CD4-positive, alpha-beta T cell treated with Interleukin-17A for 1 hour (primary cell): ENCODE data around the gene TESMIN.

Experiments
- DNase-seq: peaks from one replicate; pipeline ENCODE4 v3.0.0-alpha.2; 2020

TESMIN gene

DNA sequence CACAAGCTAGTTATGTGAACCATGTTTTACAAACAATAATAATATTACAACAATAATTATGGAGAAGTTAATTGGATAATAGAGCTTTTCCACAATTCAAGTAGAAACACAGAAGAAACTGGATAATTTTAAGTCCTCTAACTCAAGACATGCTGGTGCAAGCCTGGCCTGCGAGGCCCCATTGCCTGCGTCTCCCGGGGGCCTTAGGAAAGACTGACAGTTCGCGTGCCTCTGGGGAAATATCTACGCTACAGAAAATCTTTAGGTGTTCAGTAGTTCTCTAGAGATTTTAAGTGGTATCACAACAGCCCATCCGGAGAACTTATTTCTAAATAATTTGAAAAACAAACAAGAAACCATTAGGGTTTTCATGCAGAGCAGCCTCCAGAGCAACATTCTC, 43.8 kb downstream of the TESMIN start:
- DNase-seq = no peak

DNA sequence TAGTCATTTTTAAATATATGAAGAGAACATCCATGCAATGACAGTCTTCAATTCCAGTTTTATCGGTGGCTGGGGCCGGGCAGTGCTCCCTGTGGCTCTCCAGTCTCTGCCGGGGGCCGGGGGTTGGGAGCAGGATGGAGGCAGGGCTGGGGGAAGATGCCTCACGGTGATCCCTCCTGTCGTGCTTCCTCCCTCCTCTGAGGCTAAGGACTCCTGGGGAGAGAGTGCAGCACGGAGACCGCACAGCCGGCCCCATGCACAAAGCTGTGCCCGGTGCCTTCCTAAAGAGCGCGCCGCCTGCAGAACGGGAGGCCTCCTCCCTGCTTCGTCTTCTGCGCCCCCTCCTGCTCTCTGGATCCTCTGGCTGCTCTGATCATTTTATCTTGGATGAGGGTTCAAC, 46.4 kb downstream of the TESMIN start:
- no peak for DNase-seq

DNA sequence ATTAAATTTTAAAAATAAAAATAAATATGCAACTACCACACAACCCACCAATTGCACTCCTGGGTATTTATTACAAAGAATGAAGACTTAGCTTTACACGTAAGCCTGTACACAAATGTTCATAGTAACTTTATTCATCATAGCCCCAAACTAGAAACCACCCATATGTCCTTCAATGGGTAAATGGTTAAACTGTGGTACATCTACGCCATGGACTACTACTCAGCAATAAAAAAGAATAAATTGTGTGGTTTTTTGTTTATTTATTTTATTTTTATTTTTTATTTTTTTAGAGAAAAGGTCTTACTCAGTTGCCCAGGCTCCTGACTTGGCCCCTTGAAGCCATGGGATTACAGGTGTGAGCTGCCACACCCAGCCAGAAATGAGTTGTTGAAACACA, 52.3 kb downstream of the TESMIN start:
- no peak for DNase-seq

DNA sequence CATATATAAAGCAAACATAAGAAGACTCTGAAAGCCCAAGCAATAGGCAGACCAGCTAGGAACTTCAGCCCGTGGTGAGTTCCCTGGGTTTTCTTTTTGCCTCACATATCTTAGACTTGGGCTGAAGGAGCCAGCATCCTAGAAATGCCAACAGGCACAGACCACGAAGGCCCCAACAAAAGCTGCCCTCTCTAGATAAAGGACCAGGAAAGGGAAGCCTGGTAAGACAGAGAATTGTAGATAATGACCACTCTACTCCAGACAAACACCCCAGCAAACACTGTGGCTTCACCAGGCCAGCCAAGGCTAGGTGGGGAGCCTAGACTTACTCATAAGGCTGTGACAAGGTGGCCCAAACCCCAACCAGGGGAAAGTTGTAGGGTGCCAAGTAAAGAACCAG, 55.8 kb downstream of the TESMIN start:
- DNase-seq = no peak

DNA sequence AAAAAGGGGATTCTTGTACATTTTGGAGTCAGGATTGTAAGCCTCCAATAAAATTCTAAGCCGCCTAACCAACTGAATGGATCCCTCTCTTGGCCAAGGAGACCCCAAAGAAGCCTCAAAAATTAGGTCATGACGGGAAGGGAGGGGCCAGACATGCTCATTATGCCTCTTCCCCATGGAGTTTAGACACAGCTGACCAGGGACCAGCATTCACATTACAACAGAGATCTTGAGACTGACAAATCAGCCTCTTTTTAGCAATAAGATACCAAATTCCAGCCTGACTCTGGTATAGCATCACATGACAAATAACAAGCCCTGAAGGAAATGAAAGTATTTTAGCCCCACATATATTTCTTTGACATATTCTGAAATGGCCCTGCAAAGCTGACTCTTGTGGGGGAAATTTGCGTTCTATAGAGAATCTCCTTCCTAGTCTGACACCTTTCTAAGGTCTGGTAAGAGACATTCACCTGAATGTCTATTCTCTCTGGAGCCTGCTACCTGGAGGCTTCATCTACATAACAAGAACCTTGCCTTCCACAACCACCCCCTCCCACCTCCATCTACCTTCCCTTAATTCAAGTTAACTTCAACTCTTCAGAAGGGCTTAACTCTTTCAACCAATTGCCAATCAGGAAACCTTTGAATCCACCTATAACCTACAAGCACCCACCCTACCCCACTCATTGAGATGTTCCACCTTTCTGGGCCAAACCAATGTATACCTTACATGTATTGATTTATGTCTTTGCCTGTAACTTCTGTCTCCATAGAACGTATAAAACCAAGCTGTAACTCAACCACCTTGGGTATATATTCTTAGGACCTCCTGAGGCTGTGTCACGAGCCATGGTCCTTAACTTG, 56.7 kb downstream of the TESMIN start:
- DNase-seq = no peak

DNA sequence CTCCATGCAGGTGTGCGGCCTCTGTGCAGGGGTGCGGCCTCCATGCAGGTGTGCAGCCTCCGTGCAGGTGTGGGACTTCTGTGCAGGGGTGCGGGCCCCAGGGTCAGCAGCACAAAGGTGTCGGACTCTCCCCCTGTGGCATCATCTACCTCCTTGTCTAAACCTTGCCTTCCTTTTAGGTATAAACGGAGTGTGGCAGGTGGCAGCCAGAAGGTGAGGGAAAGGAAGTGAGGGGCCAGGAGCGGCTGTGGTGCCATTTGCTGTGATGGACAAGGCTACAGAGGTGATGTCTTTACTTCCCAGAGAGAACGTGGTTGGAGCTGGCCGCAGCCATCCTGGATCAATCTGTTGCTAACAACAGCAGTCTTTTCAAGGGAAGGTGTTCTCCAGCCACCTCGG, 57.8 kb downstream of the TESMIN start:
- no peak for DNase-seq

DNA sequence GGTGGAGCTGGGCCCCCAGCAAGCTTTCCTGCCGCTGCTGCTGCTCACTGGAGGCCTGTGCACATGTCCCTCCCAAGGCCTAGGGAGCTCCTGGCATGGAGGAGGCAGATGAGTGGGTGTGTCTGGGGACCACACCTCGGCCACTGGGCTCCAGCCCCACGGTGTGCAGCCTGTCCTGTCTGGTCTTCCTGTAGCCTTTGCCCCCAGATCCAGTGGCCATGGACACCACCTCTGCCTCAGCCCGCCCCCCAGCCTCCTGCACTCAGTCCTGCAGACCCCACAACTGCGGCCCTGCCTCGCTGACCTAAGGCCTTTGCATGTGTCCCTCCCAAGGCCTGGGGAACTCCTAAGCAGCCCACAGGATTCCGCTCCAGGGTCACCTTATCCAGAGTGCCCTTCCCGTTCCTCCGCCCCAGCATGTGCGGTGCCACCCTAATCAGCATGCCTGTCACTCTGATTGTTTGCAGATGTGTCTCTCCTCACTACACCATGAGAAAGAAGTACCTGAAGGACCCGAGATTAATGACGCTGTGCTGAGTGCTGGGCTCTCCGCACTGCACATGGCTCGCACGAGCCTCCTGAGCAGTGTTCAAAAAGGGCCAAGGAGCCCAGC, 58.3 kb downstream of the TESMIN start:
- DNase-seq = no peak

DNA sequence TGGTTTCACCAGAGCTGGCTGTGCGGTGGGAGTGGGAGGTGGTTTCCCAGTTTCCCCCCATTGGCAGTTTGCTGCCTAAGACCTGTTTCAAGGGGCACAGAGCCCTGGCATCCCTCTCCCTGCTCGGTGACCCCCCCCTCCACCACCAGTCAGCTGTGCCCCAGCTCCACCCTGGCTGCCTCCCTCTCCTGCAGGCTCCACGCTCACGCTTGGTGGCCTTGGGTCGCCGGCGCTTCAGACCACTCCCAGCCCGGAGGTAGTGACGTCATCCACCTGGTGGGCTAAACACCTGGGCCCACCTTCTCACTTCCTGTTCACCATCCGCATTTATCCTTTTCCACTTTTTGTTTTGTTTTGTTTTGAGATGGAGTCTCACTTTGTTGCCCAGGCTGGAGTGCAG, 59.2 kb downstream of the TESMIN start:
- DNase-seq = no peak

DNA sequence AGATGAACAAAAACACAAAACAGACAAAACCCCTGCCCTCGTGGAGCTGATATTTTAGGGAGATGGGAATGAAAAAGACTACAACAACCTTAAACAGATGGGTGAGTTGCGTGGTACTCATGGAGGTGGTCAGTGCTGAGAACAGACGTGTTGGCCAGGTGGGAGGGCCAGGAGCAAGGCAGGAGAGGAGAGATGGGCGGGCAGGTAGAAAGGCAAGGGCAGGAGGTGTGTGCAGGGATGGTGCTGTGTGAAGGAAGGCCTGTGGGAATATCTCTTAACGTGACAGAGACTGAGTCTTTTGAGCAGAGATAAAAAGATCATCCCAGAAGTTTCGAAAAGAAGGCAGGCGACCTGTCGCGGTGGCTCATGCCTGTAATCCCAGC, 59.9 kb downstream of the TESMIN start:
- DNase-seq = no peak

DNA sequence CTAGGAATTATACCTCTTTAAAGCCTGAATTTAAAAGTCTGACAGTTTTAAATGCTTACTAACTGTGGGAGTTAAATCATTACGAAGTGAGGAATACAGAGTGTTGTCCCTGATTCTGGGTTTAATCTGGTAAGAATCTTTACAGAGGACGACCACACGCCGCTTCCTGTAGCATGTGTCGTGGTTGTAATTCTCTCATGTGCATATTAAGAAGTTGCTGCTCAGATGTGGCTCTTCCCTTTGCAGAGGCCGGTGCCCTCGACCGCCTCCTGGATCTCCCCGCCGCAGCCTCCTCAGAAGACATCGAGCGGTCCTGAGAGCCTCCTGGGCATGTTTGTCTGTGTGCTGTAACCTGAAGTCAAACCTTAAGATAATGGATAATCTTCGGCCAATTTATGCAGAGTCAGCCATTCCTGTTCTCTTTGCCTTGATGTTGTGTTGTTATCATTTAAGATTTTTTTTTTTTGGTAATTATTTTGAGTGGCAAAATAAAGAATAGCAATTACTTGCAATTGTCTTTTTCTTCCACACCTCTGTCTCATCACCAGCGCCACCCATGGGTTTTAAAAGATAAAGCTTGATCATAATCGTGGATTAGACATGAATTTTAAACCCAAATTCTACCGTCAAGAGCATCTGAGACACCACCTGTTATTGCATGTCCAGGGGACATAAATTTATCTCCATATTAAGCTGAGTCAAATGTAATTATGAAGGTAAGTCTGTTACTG, 60.5 kb downstream of the TESMIN start:
- DNase-seq = peak; percentile 27

DNA sequence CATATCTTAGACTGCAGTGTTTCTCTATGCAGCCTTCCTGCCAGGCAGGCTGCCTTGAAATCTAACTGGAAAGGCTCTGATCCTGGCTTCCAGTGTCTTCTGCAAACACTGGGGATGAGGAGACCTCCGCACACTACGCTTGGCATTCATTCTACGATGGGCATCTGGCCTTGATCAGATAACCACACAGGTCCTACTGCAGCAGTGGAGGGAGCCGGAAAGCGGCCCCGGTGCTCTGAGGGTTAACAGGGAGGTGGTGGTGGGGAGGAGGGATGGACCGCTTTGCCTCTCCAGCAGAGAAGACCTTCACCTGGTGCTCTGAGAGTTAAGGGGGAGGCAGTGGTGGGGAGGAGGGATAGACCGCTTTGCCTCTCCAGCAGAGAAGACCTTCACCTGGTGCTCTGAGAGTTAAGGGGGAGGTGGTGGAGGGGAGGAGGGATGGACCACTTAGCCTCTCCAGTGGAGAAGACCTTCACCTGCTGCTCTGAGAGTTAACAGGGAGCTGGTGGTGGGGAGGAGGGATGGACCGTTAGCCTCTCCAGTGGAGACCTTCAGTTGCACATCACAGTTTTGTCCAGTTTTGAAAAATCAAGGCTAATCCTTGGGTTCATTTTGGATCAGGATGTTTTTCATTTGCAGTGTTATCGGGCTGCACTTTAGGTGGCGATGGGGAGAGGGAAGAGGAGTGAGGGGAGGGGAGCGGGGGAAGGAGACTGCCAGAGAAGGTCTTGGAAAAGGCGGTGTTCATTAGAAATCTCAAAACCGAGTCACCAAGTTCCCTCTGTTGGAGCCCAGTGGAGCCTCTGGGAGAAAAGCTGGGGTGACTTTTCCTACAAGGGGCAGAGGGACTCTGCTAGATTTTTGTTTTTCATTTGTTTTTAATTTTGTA, 61.3 kb downstream of the TESMIN start:
- no peak for DNase-seq

DNA sequence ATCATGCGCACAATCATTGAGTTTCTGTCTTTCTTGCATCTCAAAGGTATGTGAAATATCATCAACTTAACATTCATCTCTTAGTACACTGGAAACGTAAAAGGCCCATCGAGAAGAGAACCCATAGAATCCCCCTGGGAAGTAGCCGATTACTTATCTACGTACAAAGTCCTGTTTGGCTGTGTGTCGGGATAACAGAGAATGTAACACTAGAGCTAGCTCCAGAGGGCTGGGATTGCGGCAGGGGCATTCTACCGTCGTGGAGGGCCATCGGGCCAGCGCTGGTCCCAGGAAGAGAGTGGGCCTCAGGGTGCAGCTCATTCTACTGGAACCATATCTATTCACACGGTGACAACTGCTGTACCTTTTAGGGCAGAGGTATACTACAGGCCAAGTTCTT, 62.4 kb downstream of the TESMIN start:
- DNase-seq = no peak

DNA sequence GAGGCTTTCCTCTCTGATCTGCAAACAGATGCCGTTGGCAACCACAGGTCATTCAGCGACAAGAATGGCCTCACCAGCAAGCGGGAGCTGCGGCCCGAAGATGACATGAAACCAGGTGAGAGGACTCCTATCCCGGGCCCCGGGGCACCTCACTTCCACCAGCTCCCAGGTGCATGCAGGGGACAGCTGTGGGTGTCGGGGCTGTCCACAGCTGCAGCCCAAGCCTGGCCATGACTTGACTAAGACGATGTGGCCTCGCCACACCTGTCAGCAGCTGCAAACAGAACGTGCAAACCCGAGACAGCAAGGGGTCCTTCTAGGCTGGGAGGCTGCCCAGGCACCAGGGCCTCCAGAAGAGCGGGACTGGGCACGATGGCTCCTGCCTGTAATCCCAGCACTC, 63.3 kb downstream of the TESMIN start:
- DNase-seq = no peak

DNA sequence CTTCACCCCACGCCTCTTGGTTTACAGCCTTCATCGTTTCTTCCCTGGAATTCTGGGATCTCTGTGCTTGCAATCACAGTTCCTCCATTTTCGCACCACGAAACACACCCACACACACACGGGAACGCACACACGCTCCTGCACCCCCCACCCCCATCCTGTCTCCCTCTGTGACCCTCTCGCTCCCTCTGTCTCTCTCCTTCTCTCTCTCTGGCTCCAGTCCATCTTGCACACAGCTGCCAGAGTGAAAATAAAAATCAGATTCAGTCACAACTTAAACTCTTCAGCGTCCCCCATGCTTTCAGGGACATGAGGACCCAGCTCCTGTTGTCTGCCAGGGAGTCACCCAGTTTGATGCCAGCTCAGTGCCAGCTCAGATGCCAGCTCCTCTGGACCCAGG, 64.0 kb downstream of the TESMIN start:
- DNase-seq = no peak

DNA sequence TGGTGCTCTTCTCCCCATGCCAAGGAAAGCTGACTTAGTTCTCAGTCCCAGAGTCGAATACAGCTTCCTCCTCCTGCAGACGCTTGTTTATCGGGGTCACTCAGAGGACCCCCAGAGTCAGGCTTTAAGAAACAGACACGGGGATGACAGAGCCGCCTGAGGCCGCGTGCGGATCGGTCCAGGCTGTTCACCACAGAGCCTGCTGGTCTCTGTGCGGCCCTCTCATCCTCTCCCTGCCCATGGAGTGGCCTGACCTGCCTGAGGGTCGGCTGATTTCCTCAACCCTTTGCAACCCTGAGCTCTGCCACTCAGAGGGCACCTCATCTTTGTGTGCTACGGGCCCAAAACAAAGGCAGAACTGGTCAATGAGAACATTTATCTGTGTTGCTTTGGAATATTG, 64.8 kb downstream of the TESMIN start:
- DNase-seq = no peak

DNA sequence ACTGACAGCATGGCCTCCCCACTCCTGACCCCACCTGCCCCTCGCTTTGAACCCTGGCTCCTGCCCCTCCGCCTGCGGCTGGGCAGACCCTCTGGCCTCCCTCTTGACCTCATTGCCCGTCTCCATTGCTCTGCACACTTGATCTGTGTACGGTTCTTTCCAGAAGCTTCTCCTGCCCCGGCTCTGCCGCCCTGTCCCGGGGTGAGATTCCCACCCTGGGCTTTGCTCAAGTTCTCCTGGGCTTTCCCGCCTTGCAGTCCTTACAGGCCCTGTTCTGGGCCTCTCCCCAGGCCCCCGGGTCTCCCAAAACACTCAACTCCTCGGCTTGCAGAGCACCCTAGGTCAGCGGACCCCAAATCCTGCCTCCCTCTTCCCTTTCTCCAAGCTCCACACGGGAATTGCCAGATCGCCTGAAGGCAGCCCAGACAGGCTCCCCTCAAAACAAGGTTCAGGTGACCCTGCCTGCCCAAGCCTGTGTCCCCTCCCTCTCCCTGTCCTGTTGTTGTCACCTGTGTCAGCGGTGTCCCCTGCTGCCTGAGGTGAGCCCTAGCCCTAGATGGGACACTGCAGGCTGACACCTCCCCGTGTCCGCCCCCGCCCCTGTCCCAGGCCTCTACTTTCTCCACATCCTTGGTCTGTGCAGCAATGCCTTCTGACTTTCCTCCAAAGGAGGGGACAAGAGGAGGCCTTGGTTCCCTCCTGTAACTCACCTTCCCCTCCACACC, 65.5 kb downstream of the TESMIN start:
- no peak for DNase-seq

DNA sequence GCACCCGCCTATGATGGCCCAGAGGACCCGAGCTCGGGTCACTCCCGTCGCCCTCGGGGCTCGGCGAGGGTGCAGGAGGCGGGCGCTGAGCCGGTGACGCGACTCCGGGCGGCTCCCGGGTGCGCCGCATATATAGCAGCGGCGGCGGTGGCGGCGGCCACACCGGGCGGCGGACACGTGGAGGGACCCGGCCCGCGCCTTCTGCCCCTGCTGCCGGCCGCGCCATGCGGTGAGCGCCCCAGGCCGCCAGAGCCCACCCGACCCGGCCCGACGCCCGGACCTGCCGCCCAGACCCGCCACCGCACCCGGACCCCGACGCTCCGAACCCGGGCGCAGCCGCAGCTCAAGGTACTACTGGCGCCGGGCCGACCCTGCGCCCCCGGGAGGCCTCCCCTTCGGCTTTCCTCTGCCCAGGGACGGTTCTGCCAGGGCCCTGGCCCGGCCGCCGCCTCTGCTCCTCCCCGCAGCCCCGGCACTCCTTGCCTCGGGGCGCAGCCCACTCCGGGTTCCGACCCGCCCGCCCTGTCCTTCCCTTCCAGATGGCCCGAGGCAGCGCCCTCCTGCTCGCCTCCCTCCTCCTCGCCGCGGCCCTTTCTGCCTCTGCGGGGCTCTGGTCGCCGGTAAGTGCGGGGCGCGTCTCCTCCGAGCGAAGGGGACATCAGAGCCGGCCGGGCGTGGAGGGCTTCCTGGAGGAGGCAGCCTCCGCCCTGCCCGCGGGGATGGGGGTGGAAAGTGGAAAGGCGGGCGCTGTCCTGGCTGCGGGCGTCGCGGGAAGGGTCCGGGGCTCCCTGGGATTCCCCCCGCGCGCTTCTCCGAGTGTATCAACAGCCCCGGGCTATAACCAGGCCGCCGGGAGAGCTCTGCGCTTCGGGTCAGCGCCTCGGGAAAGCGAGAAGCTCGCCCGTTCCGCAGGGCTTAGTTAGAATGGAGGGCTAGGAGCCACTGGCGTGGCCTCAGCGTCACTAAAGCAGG, 66.6 kb downstream of the TESMIN start, which contains the start of gene GAL:
Gene GAL, plus strand, starts transcription at position 160 of the 972 bp plus-strand sequence. Its CDS starts 380 bp downstream, at position 540.
- DNase-seq = no peak

DNA sequence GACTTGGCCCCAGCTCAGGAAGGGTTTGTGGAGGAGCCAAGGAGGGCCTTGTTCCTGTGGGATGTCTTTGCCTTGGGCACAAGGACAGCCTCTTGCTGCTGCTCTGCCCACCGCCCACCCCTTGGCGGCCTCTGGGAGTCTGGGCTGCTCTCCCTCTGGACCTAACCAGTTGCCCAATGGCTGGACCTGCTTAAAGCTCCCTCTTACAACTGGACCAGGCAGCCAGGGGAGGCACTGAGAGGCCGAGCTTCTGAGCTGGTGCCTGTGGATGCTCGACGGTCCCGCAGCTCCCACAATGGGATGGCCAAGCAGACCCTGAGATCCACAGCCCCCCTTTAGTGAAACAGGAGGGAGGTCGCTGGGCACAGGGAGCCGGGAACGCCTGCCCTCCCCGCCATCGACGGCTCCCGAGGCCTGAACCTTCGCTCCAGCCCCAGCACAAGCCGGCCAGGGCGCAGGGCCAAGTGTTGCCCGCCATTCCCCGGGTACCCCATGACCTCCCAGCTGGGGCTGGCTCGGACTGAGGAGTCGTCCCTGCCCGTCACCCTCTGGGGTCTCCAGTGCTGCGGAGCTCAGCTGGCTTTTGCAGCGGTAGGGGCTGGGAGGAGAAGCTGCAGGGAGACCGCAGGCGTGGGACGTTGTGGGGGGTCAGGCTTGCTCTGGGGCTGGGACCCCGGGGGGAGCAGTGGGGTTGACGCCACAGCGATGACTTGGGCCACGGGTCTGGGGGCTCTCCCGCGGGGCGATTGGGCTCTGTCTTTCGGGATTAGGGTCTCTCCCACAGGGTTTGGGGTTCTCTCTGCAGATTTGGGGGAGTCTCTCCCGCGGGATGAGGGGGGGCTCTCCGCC, 67.6 kb downstream of the TESMIN start:
- no peak for DNase-seq

DNA sequence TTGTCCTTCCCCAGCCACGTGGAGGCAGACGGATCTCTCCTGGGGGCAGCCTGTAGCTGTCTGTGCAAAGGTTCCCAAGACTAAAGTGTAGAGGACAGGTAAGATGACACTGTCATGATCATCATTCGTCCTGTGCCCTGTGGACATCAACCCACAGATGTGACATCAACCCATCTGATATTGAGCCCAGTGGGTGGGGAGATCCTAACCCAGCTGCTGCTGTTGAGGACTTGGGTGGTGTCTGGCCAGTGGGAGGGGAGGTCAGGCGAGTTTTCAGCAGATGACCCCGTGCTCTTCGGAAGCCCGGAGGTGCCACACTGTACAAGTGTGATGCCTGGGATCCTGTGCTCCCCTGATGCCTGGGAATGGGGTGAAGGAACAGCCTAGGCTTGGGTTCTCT, 68.2 kb downstream of the TESMIN start:
- DNase-seq = no peak

DNA sequence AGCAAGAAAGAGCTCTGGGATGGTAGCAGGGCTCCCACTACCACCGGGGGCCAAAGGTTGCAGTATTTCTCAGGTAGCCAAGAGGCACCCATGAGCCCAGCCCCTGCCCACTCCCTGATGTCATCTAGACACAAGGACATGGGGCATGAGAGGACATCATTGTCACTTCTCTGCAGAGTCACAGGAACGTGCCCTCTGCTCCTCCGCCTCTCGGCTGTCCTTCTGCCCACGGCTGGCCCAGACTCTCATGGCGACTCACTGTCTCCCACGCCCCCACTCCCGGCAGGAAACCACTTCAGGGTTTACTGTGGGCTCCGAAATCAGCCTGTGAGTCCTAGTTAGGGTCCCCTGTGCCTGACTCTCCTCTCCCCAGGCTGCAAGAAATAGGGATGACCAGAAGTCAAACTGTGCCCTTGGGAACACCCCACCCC, 68.8 kb downstream of the TESMIN start:
- no peak for DNase-seq
